Brain microvascular endothelial cell (primary cell): Measurements from ENCODE around the gene ZNF213.
A peak's percentile ranks its signal among the peaks of the same experiment; 100 is the strongest.
"Not testable (repeated sequence)": the region's sequence is repeated elsewhere in the genome, so short reads cannot be mapped to it uniquely, and the experiment has no call there.

Source experiments
- DNase-seq: peaks from one replicate; pipeline ENCODE4 v3.0.0-alpha.2; 2020
- H3K27ac ChIP-seq: fragments of 250-450 bp; sonication (Bioruptor Pico); 2 replicates; pipeline ENCODE4 v1.5.1; 2020; ENCODE audit warnings: mild to moderate bottlenecking, moderate library complexity
- H3K27me3 ChIP-seq: fragments of 250-450 bp; sonication (Bioruptor Pico); replicated peaks from 2 replicates; pipeline ENCODE4 v1.5.1; 2020; ENCODE audit warnings: mild to moderate bottlenecking
- H3K36me3 ChIP-seq: fragments of 250-450 bp; sonication (Bioruptor Pico); replicated peaks from 2 replicates; pipeline ENCODE4 v1.5.1; 2020; ENCODE audit warnings: mild to moderate bottlenecking
- H3K4me3 ChIP-seq: 2 replicates; pipeline ENCODE4 v1.5.1; 2011; ENCODE audit warnings: low read depth, mild to moderate bottlenecking, control low read depth, low read length, moderate library complexity
- in situ Hi-C: cut with HindIII; loops from 2 replicates; pipeline ENCODE4 v1.10.0; 2017; ENCODE audit warnings: low sequenced_read_pairs, low pct_ligation_motif_present
- TF ChIP-seq, protein P1 (sequence below): IDR thresholded peaks from 2 replicates; pipeline ENCODE4 v1.5.1; 2011; ENCODE audit warnings: low read depth, mild to moderate bottlenecking, moderate library complexity, low read length, control low read depth, inconsistent platforms; ENCODE audit errors: missing control alignments

ZNF213 gene

DNA sequence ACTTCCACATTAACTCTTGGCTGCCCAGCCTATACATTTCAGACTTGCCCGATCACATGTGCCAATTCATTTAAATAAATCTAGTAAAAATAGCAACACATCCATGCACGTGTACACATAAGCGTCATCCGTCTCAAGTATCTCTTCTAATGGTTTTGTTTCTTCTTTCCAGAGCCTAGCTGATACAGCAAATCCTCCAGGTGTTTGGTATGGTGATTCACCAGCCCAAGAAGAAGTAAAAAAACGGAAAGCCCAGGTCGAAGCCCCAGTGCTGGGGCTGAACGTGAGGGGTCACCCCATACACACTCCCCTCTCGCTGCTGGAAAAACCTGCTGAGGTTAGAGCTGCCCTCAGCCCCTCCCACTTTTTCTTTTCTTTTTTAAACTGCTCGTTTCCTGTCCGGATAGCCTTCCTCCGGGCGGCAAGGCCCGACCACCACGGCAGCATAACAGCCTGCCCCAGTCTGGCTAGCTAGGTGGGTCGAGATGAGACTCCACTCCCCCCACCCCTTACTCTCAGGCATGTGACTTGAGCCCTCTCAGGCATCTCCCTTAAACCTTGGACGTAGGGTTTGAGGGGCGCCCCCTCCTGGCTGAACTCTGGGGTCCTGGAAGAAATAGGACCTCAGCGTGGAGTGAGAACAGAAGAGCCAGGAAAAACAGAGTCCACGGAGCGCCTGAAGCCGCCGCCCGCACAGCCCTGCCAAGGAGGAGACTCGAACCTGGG lies 39.2 kb downstream of the ZNF213 start:
- TF ChIP-seq, protein P1, sequence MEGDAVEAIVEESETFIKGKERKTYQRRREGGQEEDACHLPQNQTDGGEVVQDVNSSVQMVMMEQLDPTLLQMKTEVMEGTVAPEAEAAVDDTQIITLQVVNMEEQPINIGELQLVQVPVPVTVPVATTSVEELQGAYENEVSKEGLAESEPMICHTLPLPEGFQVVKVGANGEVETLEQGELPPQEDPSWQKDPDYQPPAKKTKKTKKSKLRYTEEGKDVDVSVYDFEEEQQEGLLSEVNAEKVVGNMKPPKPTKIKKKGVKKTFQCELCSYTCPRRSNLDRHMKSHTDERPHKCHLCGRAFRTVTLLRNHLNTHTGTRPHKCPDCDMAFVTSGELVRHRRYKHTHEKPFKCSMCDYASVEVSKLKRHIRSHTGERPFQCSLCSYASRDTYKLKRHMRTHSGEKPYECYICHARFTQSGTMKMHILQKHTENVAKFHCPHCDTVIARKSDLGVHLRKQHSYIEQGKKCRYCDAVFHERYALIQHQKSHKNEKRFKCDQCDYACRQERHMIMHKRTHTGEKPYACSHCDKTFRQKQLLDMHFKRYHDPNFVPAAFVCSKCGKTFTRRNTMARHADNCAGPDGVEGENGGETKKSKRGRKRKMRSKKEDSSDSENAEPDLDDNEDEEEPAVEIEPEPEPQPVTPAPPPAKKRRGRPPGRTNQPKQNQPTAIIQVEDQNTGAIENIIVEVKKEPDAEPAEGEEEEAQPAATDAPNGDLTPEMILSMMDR: peak; percentile 68
- H3K27ac ChIP-seq: no peak overlapping the region
- no peaks in the 10 kb centered on the region for H3K36me3 ChIP-seq
- in situ Hi-C loops: no loop called here
- H3K27me3 ChIP-seq: peaks cover 6% of the 10 kb centered on the region
- DNase-seq: no peak
- H3K4me3 ChIP-seq: peak overlapping the region; percentile 16

DNA sequence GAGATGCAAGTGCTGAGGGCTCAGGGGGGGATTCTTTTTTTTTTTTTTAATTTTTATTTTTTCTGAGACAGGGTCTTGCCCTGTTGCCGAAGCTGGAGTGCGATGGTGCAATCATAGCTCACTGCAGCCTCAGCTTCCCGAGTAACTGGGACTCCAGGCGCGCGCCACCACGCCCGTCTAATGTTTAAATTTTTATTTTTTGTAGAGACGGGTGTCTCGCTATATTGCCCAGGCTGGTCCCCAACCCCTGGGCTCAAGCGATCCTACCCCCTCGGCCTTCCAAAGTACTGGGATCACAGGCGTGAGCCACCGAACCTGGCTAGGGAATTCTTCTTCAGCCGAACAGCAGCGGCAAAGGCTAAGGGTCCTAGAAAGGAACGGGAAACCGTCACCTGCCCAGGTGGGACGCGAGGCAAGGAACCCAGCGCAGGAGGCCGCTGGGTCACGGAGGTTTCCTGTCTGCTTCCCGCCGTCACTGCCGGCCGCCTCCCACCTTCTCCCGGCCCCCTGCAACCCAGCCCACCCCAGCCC lies 39.9 kb downstream of the ZNF213 start:
- DNase-seq: no peak
- no peaks in the 10 kb centered on the region for H3K36me3 ChIP-seq
- no peak overlapping the region for H3K27ac ChIP-seq
- in situ Hi-C loops: no loop called here
- H3K4me3 ChIP-seq: peak overlapping the region; percentile 42
- H3K27me3 ChIP-seq: peaks cover 6% of the 10 kb centered on the region
- TF ChIP-seq, protein P1: no peak

DNA sequence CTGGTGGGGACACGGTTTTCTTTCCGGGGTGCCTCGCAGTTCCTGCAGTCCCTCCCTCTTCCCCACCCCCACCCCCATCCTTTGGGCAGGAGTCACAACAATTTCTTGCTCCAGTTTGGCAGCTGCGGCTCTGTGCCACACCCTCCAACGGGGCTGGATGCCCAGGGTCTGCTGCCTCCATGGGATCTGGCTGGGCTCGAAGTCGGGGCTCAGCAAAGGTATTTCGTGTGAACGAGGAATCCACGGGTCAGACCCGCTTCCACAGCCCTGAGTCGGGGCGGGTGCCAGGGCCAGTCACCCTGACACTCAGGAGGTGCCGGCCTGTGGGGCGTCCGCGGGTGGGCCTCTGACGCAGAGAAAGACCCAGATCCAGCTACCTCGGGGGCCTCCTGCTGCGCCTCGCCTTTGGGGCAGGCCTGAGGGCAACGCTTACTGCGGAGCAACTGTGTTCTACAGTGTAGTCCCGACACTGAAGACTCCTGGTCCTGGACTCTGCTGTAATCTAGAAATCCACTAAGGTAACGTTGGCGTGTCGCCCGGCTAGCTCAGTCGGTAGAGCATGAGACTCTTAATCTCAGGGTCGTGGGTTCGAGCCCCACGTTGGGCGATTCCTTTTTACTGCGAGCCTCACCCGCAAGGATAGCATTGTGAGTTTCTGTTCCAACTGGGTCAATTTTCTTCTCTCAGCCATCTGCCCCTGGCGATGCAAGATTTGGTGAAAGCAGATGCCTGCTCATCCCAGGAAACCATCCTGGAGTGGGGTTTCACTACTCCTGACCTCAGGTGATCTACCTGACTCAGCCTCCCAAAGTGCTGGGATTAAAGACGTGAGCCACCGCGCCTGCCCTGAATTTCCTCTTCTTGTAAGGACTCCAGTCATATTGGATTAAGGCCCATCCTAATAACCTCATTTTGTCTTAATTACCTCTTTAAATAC lies 40.6 kb downstream of the ZNF213 start:
- Histone ChIP-seq H3K36me3 (no peaks in the 10 kb centered on the region), H3K27ac (no peak overlapping the region), H3K4me3 (peak overlapping the region; percentile 42), H3K27me3 (peaks cover 2% of the 10 kb centered on the region)
- TF ChIP-seq, protein P1: no peak
- in situ Hi-C loops: no loop called here
- DNase-seq: peak; percentile 82

DNA sequence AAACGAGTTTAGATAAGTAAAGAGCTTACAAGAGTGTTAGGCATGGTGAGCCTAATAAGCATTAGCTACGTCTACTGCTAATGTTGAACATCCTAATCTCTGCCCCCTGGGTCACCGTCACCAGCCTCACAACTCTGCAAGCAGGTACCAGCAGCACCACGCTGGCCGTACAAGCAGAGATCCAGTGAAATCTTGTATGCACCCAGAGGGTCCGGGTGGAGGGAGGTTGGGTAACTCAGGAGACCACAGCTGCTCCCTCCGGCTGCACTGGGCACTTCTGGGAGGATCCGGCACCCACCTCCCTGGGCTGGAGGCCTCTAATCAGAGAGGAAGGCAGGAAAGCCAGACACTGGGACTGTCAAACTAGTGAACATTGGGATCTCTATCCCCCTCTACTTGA lies 44.8 kb downstream of the ZNF213 start:
- in situ Hi-C loops: no loop called here
- Histone ChIP-seq H3K27ac (no peak overlapping the region), H3K27me3 (no peaks in the 10 kb centered on the region), H3K36me3 (no peaks in the 10 kb centered on the region), H3K4me3 (no peak overlapping the region)
- no peak for DNase-seq
- TF ChIP-seq, protein P1: no peak

DNA sequence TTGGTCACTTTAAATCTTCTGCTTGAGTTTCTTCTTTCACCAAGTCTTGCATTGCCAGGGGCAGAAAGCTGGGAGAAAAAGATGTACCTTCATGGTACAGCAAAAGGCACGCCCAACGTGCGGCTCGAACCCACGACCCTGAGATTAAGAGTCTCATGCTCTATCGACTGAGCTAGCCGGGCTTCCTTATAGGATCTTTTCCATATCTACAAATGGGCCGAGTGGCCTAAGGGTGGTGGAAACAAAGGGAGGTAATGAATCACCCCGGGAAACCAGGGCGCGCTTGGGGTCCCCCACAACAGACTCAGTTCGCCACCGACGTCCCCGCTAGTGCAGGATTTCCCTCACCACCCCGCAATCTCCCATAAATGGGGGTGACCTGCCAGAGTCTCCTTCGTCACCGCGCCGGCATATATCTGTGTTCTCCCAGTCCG lies 45.6 kb downstream of the ZNF213 start:
- no peaks in the 10 kb centered on the region for H3K27me3 ChIP-seq

DNA sequence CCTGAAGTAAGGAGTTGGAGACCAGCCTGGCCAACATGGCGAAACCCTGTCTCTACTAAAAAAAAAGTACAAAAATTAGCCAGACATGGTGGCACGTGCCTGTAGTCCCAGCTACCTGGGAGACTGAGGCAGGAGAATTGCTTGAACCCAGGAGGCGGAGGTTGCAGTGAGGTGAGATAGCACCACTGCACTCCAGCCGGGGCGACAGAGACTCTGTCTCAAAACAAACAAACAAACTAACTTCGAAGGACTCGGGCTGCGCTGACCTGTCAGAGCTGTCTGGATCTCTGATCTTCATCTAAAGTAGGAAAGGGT lies 47.4 kb downstream of the ZNF213 start:
- in situ Hi-C loops, H3K36me3 ChIP-seq, H3K4me3 ChIP-seq, H3K27ac ChIP-seq, H3K27me3 ChIP-seq, DNase-seq: not testable (repeated sequence)

More for the DNA sequence above, 45.6 kb downstream of the ZNF213 start:
- in situ Hi-C loops: no loop called here
- Histone ChIP-seq H3K36me3 (no peaks in the 10 kb centered on the region), H3K27ac (no peak overlapping the region), H3K4me3 (no peak overlapping the region)
- peak; percentile 68 for DNase-seq
- TF ChIP-seq, protein P1: no peak
